Panc1 (cell line): ENCODE measurements around the gene TREML4.

ENCODE experiments used
- CTCF ChIP-seq: fragments of 450-650 bp; IDR thresholded peaks from 2 replicates; pipeline ENCODE4 v1.5.1; 2017; ENCODE audit warnings: mild to moderate bottlenecking
- POLR2AphosphoS5 ChIP-seq: IDR thresholded peaks from 2 replicates; pipeline ENCODE4 v1.6.1; 2012; ENCODE audit warnings: mild to moderate bottlenecking, low read depth, low read length, moderate library complexity
- SIN3A ChIP-seq: IDR thresholded peaks from 2 replicates; pipeline ENCODE4 v1.6.1; 2012; ENCODE audit warnings: low read depth, mild to moderate bottlenecking, low read length, moderate library complexity, borderline replicate concordance; ENCODE audit not compliant: insufficient read depth
- TF ChIP-seq, protein P1 (sequence below), 2 experiments: IDR thresholded peaks; 2 replicates each; pipeline ENCODE4 v1.6.1; 2011 to 2012; ENCODE audit warnings: low read depth in 2 of 2, control low read depth in 1 of 2, low read length in 1 of 2, mild to moderate bottlenecking in 1 of 2, moderate library complexity in 1 of 2; ENCODE audit not compliant: insufficient read depth in 1 of 2

- no peak for TF ChIP-seq CTCF
- TF ChIP-seq POLR2AphosphoS5: no peak
- TF ChIP-seq, protein P1, sequence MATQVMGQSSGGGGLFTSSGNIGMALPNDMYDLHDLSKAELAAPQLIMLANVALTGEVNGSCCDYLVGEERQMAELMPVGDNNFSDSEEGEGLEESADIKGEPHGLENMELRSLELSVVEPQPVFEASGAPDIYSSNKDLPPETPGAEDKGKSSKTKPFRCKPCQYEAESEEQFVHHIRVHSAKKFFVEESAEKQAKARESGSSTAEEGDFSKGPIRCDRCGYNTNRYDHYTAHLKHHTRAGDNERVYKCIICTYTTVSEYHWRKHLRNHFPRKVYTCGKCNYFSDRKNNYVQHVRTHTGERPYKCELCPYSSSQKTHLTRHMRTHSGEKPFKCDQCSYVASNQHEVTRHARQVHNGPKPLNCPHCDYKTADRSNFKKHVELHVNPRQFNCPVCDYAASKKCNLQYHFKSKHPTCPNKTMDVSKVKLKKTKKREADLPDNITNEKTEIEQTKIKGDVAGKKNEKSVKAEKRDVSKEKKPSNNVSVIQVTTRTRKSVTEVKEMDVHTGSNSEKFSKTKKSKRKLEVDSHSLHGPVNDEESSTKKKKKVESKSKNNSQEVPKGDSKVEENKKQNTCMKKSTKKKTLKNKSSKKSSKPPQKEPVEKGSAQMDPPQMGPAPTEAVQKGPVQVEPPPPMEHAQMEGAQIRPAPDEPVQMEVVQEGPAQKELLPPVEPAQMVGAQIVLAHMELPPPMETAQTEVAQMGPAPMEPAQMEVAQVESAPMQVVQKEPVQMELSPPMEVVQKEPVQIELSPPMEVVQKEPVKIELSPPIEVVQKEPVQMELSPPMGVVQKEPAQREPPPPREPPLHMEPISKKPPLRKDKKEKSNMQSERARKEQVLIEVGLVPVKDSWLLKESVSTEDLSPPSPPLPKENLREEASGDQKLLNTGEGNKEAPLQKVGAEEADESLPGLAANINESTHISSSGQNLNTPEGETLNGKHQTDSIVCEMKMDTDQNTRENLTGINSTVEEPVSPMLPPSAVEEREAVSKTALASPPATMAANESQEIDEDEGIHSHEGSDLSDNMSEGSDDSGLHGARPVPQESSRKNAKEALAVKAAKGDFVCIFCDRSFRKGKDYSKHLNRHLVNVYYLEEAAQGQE (IDR thresholded peaks at IDR 0.05; ENCODE audit: insufficient read depth in 1 of 2, low read depth in 2 of 2, low read length in 1 of 2): no peak
- TF ChIP-seq SIN3A: no peak
Measured at GRCh38 chr6:41193171-41193734, 34.9 kb upstream of the TREML4 start.
